Thyroid gland (tissue), 4 donors: ENCODE measurements around the gene XKR8. TPM values are rescaled to one million over a fixed set of nuclear protein-coding genes. Genes with fewer than 3 reads are reported as not detected.
A peak's percentile ranks its signal among the peaks of the same experiment; 100 is the strongest.

Experiments
- DNase-seq, 2 donors: peaks; one replicate each; pipeline ENCODE4 v3.0.0-alpha.2; 2019
- H3K27ac ChIP-seq, 3 donors: fragments of 200-600 bp; sonication (generic); 1 replicate in 2 of 3; 2 replicates in 1 of 3; pipeline ENCODE4 v1.5.1; 2016 to 2019; ENCODE audit warnings: mild to moderate bottlenecking in 1 of 3, moderate library complexity in 1 of 3
- H3K27me3 ChIP-seq: fragments of 200-600 bp; sonication (generic); one replicate; pipeline ENCODE4 v1.5.1; 2019
- H3K36me3 ChIP-seq, 2 donors: fragments of 200-600 bp; sonication (generic); one replicate each; pipeline ENCODE4 v1.5.1; 2016 to 2019
- H3K4me1 ChIP-seq, 2 donors: fragments of 200-600 bp; sonication (generic); one replicate each; pipeline ENCODE4 v1.5.1; 2017 to 2019
- H3K4me3 ChIP-seq, 3 donors: fragments of 200-600 bp; sonication (generic); replicated peaks in 1 of 3; 1 replicate in 2 of 3; 2 replicates in 1 of 3; pipeline ENCODE4 v1.5.1; 2016; ENCODE audit warnings: mild to moderate bottlenecking in 1 of 3
- H3K9me3 ChIP-seq: fragments of 200-600 bp; sonication (generic); one replicate; pipeline ENCODE4 v1.5.1; 2017
- POLR2A ChIP-seq, 2 donors: fragments of 450-650 bp; IDR thresholded peaks; one replicate each; pipeline ENCODE4 v1.6.1; 2017; ENCODE audit warnings: antibody characterized with exemption in 2 of 2, mild to moderate bottlenecking in 2 of 2, moderate library complexity in 1 of 2
- WGBS, 2 donors: methylation state at CpG; one replicate each; pipeline ENCODE4 v1.1.5; 2017; 5-methylcytosine and 5-hydroxymethylcytosine counted together
- intact Hi-C: fragments of 100-400 bp; cut with DNase I; formaldehyde crosslinking; loops from one replicate; pipeline ENCODE4 v1.15.1; 2023
- total RNA-seq, 4 donors: library from RNA; depleted of rRNA; stranded (reverse); fragments of >200 nt; gene quantifications; one replicate each; pipeline ENCODE4 v1.2.3, GENCODE V29; 2016
- TF ChIP-seq, protein P1 (sequence below), 6 experiments: fragments of 200-600 bp in 3 of 6; fragments of 450-650 bp in 3 of 6; sonication (generic) in 3 of 6; IDR thresholded peaks; one replicate each; pipeline ENCODE4 v1.5.1; 2016 to 2019; ENCODE audit warnings: antibody characterized with exemption in 6 of 6, mild to moderate bottlenecking in 2 of 6, inconsistent platforms in 1 of 6, moderate library complexity in 1 of 6

XKR8 gene
- total RNA-seq, 4 donors from 2014 or later: 8.3 to 14.3 (median 11.3) TPM

DNA sequence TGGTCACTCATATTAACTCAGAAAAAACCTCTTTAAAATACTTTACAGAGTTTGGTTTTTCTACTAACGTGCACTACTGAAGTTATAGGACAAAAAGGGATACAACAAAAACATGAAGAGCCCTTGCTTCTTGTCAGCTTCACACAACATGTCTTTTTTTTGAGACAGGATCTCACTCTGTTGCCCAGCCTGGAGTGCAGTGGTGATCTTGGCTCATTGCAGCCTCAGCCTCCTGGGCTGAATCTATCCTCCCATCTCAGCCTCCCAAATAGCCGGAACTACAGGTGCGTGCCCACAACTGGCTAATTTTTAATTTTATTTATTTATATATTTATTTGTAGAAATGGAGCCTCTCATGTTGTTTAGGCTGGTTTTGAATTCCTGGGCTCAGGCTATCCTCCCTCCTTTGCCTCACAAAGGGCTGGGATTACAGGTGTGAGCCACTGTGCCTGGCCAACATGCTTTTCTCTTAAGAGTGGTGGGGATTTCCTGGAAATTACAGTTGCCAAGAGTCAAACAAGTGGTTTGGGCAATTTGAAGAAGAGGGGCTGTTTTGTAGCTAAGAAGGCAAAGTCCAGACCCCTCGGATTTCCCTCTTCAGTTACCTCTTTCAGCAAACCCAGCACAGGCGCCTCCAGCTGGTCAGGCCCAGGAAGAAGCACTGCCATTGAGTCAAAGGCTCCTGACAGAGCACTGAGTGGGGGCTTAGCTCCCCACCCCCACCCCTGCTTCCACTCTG, 31.4 kb upstream of the XKR8 start:
- intact Hi-C loops: no loop called here
- no peak for DNase-seq
- 65 to 71% methylated on average over 5 of the region's 5 CpGs for WGBS, 2 donors
- TF ChIP-seq, protein P1, sequence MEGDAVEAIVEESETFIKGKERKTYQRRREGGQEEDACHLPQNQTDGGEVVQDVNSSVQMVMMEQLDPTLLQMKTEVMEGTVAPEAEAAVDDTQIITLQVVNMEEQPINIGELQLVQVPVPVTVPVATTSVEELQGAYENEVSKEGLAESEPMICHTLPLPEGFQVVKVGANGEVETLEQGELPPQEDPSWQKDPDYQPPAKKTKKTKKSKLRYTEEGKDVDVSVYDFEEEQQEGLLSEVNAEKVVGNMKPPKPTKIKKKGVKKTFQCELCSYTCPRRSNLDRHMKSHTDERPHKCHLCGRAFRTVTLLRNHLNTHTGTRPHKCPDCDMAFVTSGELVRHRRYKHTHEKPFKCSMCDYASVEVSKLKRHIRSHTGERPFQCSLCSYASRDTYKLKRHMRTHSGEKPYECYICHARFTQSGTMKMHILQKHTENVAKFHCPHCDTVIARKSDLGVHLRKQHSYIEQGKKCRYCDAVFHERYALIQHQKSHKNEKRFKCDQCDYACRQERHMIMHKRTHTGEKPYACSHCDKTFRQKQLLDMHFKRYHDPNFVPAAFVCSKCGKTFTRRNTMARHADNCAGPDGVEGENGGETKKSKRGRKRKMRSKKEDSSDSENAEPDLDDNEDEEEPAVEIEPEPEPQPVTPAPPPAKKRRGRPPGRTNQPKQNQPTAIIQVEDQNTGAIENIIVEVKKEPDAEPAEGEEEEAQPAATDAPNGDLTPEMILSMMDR (IDR thresholded peaks at IDR 0.05): no peak
- no peak for TF ChIP-seq POLR2A (IDR thresholded peaks at IDR 0.05)
- Histone ChIP-seq H3K27ac (no peak overlapping the region), H3K36me3 (no peaks in the 10 kb centered on the region), H3K4me3 (no peak overlapping the region), H3K9me3 (no peaks in the 10 kb centered on the region), H3K4me1 (no peaks in the 10 kb centered on the region), H3K27me3 (no peaks in the 10 kb centered on the region)

DNA sequence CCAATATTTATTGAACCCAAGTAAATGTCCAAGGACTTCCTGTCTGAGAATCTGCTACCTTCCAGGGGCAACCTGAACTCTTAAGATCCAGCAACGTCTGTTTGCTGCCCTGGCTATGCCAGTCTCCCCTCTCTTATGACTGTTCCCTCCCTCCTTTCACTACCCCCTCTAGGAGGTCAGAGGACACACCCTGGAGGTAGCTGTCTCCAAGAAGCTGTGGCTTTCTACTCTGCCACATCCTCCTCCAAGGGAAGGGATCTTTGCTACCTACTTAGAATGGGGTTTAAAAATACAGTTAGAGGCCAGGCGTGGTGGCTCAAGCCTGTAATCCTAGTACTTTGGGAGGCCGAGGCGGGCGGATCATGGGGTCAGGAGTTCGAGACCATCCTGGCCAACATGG, 28.6 kb upstream of the XKR8 start:
- Histone ChIP-seq H3K27me3 (no peaks in the 10 kb centered on the region), H3K9me3 (no peaks in the 10 kb centered on the region), H3K4me1 (peaks cover 6 to 8% of the 10 kb centered on the region in 2 donors), H3K4me3 (no peak overlapping the region), H3K27ac (no peak overlapping the region), H3K36me3 (no peaks in the 10 kb centered on the region)
- no peak for DNase-seq
- 86 to 89% methylated on average over 6 of the region's 6 CpGs for WGBS, 2 donors
- TF ChIP-seq, protein P1 (IDR thresholded peaks at IDR 0.05): no peak
- TF ChIP-seq POLR2A (IDR thresholded peaks at IDR 0.05): no peak
- intact Hi-C loops: no loop called here

DNA sequence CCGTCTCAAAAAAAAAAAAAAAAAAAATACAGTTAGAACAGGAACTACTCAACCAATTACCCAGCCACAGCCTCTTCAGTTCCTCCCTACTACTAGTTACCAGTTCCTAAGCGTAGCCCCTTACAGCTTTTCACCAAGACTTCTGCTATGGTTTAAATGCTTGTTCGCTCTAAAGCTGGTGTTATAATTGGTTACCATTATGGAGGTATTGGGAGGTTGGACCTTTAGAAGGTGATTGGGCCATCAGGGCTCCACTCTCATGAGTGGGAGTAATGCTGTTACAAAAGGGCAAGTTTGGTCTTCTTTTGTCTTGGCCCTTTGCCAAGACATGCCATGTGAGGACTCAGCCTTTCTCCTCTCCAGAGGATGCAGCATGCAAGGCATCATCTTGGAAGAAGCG, 28.0 kb upstream of the XKR8 start:
- H3K36me3 ChIP-seq: no peaks in the 10 kb centered on the region
- no peak overlapping the region for H3K27ac ChIP-seq
- peaks cover 6 to 11% of the 10 kb centered on the region in 2 donors for H3K4me1 ChIP-seq
- no peak overlapping the region for H3K4me3 ChIP-seq
- no peaks in the 10 kb centered on the region for H3K9me3 ChIP-seq
- DNase-seq: no peak
- no peaks in the 10 kb centered on the region for H3K27me3 ChIP-seq
- TF ChIP-seq, protein P1 (IDR thresholded peaks at IDR 0.05): no peak
- TF ChIP-seq POLR2A (IDR thresholded peaks at IDR 0.05): no peak
- intact Hi-C loops: no loop called here
- 76 to 79% methylated on average over 4 of the region's 4 CpGs for WGBS, 2 donors

DNA sequence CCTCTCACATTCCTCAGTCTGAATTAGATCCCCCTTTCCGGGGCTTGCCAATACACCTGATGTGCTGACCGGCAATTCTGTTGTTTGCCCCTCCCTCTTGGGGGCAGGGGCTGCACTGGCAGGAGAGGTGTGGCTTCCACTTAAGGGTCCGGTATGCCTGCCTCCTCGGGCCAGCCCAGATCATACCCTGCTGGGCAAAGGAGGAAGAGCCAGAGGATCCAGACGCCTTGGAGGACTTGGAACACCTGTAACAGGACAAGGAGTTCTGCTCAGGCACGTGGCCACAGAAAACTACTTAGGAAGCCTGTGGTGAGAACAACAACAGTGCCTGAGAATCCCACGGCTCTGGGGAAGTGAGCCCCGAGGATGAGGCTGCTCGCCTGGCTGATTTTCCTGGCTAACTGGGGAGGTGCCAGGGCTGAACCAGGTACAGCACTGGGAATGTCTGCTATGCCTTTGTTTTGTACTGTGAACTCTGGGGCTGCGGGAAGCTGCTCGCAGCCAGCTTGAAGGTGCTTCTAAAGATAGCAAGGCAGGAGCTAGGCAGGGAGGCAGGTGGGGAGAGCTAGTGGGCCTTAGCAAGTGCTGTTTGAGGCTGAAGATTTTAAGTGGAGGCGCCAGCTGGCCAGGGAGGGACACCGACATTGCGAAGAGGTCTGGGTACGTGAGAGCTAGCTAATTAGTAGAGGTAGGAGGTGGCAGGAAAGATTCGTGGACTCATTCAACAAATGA, 24.8 kb upstream of the XKR8 start, which contains the start of gene SMPDL3B:
Gene SMPDL3B, plus strand, starts transcription at position 183 of the 732 bp plus-strand sequence. Its CDS starts 184 bp downstream, at position 367.
- Histone ChIP-seq H3K9me3 (no peaks in the 10 kb centered on the region), H3K4me3 (peak within 1 kb of the TSS in 2 of 3 donors; percentile 20 to 21), H3K27me3 (no peaks in the 10 kb centered on the region), H3K36me3 (no peaks in the 10 kb centered on the region), H3K27ac (peak within 1 kb of the TSS; percentile 9 to 69 (median 60)), H3K4me1 (peaks cover 6 to 13% of the 10 kb centered on the region in 2 donors)
- peak; percentile 92 to 96 for DNase-seq
- WGBS, 2 donors: 1 to 4% methylated on average over 11 to 14 of the region's 16 CpGs
- intact Hi-C loops: no loop called here
- peak in 1 of 2 donors; percentile 86 for TF ChIP-seq POLR2A (IDR thresholded peaks at IDR 0.05)
- TF ChIP-seq, protein P1 (IDR thresholded peaks at IDR 0.05): peak in 5 of 6 experiments; percentile 24 to 53 (median 40)

- intact Hi-C loops: no loop called here
- WGBS, 2 donors: 29 to 46% methylated on average over 8 of the region's 8 CpGs
- peaks cover 6 to 13% of the 10 kb centered on the region in 2 donors for H3K4me1 ChIP-seq
- H3K36me3 ChIP-seq: no peaks in the 10 kb centered on the region
- peak overlapping the region in 2 of 3 donors; percentile 9 to 60 for H3K27ac ChIP-seq
- no peaks in the 10 kb centered on the region for H3K27me3 ChIP-seq
- H3K9me3 ChIP-seq: no peaks in the 10 kb centered on the region
- TF ChIP-seq, protein P1 (IDR thresholded peaks at IDR 0.05): no peak
- no peak for TF ChIP-seq POLR2A (IDR thresholded peaks at IDR 0.05)
- DNase-seq: peak; percentile 31 to 45
- peak overlapping the region in 2 of 3 donors; percentile 20 to 21 for H3K4me3 ChIP-seq
Measured at GRCh38 chr1:27935721-27936120, 24.1 kb upstream of the XKR8 start.
